ENCODE results near the gene GOLPH3.
"Not testable (repeated sequence)": the region's sequence is repeated elsewhere in the genome, so short reads cannot be mapped to it uniquely, and the experiment has no call there.

Gene GOLPH3

DNA sequence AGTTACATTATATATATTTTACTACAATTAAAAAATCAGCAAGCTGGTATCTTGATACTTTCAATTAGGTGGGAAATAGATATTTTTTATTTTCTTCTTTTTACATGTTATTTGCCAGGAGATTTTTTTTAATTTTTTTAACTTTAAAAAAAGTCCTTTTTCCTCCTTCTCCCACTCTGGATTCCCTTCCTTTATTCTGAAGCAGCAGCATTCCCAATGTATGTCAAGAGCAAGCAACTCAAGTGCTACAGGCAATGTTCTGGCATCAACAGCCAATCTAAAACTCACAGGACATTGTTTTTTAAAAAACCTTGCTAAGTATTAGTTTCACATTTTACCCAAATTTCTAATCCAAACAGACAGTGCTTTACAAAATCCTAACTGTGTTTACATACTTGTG, 41.4 kb downstream of the GOLPH3 start:
- no peak for DNase-seq

DNA sequence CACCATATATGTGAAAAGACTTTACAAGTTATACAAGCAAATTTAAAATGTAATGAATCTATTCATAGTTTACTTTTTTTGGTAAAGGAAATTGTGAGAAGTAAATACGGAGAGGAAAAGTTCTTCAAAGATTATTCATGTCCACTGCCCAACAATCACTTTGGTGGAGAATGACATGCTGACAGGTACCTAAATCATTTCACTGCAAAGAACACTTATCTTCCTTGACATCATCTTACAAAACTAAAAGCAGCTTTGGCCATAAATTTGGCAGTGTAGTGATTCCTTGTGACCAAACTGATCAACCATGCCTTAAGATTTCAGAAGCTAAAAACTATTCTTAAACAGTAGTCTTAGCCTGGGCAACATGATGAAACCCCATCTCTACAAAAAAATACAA, 42.5 kb downstream of the GOLPH3 start:
- no peak for DNase-seq

DNA sequence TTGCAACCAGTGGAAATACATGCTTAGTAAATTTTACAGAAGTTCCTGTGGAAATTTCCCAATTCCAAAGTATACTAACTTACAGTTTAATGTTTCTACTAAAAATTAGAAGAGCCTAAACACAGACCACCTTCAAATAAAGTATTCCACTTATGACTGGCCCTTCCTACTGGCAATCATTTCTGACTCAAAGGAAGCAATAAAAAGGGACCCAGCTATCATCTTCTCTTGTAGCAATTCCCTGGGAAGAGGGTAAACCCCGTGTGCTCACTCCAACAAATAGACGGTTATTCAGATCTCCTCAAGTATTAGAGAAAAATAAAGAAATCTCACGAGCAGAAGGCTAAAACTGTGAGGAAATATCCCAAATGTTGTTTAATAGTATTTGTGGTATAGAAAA, 43.3 kb downstream of the GOLPH3 start:
- DNase-seq: no peak

DNA sequence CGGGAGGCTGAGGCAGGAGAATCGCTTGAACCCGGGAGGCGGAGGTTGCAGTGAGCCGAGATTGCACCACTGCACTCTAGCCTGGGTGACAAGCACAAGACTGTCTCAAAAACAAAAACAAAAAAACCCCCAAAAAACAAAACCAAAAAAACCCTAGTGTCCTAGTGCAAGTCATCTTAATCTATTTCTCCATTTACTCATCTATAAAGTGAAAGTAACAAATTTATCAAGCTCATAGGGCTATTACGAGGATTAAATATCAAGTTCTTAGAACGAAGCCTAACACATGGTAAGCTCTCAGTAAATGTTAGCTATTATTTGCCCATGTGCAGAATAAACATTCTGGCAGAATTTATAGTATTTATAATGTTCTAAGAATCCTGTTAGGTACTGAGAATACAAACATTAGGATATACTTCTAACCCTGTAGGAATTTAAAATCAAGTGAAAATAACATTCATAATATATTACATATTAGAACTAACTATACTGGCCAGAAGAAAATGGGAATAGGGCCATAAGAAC, 45.0 kb downstream of the GOLPH3 start:
- no peak for DNase-seq

DNA sequence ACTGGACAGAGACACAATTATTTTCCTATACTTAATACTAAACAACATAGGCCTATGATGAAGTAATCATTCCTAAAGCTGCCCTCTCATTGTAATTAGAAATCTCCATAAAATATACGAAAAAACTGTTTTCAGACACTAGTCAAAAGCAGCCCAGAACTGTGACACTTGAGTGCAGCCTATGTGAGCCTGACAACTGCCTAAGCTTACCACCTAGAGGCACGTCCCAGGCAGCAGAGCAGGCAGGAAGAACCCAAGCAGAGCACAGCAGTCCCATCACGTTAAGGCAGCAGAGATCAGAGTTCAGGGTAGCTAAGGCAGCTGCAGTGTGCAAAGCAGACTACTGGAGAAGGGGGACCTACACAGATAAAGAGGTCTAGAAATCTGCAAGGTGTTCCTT, 46.4 kb downstream of the GOLPH3 start:
- DNase-seq: no peak

DNA sequence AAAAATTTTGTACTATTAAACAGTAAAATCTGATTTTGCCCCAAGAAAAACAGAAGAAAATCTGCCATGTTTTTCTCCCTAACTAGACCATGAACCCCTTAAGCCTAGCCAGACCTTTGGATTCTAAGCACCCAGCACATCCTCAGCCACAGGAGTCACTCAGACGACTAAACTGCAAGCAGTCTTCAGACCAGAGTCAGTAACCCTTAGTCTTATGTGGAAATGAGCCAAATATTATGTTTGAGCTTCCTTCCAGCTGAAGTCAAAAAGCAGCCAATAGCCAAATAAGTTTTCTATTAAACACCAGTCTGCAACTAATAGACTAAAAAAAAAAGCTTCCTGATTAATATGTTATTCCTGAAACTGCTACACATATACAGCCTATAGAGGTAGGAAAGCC, 47.4 kb downstream of the GOLPH3 start:
- no peak for DNase-seq

DNA sequence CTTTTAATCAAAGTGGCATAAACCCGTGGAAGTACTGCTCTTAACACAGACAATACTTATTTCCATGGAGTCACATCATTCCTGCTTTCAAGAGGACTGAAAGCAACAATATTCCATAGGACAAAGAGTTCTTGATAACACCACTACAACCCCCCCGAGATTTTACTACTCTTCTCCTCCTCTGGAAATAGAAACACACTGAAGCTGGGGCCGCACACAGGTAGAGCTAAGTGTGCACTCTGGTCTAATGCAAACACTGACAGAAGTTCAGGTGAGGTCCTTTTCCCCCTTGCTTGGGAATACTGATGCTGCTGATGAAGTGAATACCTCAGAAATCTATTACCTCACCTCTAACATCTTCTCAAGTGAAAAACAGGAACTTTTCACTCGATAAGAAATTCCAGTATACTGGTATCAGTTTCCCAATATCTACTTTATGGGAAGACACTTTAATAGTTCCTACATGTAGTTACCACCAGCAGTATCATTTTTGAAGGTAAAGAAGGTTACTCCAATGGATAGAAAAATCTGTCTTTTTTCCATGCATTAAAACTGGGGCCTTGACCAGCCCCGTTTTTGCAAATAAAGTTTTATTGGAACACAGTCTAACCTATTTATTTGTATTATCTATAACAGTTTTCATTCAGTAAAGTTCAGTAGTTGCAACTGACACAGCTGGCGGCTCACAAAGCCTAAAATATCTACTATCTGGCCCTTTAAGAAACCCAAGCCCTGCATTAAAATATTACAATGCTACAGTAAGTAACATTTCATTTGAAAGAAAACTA, 50.0 kb downstream of the GOLPH3 start:
- DNase-seq: no peak

DNA sequence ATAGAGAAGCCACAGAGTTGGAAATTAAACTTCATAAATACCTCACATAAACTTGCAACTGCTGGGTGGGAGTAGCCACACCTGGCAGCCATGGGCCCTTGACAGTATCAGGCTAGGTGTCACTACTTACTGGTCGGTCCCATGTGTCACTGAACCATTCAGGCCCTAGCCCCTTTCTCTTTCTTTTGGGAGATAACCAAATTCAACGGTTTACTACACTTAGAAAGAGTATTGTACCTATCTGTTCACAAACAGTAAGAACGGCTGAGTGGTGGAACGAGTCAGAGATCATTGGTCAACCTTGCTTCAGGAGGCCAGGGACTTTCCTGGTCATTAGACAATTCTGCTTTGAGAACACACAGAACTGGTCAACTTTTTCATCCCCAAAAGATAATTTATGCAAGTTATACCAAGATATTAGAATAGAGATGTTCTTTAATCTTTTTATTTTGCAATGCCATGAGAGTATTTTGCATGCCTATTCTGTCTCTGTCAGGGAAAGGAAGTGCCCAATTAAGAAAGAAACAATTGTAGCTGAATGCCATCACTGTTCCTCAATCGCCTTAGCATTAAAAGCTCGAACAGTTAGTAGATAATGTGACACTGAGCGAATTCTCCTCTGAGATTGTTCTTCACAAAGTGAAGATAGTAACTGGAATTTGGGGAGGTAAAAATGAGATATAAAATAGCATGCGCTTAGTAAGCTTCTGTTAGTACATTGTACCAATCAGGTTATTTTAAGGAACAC, 50.9 kb downstream of the GOLPH3 start:
- DNase-seq: no peak

DNA sequence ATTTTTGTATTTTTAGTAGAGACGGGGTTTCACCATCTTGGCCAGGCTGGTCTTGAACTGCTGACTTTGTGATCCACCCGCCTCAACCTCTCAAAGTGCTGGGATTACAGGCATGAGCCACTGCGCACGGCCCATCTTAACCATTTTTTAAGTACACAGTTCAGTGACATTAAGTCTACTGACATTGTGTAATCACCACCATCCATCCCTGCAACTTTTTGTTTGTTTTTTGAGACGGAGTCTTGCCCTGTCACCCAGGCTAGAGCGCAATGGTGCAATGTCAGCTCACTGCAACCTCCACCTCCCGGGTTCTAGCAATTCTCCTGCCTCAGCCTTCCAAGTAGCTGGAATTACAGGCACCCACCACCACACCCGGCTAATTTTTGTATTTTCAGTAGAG, 55.2 kb downstream of the GOLPH3 start:
- DNase-seq: not testable (repeated sequence)

DNA sequence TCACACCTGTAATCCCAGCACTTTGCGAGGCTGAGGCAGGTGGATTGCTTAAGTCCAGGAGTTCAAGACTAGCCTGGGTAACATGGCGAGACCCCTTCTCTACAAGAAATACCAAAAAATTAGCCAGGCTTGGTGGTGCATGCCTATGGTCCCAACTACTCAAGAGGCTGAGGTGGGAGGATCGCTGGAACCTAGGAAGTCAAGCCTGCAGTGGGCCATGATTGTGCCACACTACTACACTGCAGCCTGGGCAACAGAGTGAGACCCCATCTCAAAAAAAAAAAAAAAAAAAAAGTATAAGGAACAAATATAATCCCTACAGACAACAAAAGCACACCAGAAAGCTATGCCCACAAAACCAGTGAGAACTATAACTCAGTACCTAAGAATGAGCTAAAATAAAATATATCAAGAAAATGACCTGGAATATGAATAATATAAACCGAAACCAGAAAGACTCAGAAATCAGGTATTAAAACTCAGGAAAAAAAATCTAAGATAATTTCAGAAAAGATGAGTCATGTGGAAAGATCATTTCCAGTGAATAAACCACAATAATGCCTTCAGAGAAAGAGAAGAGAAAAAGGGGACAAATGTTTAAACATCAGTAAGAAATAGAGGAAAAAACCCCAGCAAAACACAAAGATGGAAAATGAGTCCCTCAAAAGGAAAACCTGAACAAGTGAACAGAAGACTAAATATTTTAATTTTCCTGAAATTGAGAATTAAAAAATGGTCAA, 57.4 kb downstream of the GOLPH3 start:
- no peak for DNase-seq

DNA sequence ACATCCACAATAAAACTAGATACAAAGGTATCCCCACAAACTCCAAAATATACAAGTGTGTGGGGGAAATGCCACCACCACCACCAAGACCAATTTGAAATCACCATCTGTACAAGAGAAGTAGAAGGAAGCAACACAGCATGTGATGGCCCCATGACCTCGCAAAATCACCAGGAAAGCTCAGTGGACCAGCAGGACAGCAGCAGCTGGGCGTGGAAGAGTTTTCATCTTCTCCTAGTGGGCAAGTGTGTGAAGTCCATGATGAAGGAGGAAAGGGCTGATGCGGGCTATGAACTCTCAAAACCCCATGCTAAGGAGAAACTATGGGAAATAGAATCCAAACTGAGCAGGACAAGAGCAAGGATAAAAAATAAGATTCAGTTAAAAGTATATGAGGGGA, 58.1 kb downstream of the GOLPH3 start:
- DNase-seq: no peak

DNA sequence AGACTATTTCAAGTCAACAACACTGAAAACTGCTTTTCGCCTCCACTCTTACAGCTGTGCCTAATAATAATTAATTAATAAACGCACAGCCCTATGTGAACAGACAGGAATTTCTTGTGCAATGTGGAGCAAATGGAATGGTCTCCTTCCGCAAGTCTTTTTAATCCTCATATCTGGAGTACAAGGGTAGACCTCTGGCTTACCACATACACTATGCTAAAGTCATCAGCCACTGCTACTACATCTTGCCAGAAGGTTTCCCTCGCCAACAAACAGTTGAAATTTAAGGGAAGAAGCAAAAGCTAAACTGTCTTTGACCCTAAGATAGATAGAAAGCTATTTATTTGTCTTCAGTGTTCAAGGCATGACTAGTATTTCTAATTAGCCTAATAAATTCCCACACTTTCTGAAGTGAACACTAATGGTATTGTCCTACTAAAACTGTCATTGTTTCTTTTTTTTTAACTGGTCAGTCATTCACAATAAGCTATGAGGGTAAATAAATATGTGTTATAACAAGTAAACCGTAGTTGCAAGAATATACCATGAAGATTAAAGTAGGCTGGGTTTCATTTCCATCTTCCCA, 63.9 kb downstream of the GOLPH3 start:
- no peak for DNase-seq

DNA sequence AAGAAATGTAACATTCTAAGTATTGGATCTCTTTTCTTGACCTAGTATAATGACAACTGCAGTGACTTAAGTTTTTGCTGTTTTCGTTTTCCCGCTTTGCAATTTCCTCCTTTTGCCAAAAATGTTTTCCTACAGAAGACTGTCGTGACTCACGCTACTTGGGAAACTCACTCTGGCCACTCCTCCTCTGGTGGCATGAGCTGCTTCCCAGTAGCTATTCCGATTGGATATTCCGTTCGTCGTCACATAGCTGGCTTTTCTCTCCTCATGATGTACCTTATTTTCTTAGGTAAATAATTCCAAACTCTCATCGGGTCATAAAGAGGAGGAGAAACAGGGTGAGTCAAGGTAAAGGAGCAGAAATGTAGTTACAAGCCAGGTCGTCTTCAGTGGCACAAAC, 64.9 kb downstream of the GOLPH3 start:
- DNase-seq: no peak

DNA sequence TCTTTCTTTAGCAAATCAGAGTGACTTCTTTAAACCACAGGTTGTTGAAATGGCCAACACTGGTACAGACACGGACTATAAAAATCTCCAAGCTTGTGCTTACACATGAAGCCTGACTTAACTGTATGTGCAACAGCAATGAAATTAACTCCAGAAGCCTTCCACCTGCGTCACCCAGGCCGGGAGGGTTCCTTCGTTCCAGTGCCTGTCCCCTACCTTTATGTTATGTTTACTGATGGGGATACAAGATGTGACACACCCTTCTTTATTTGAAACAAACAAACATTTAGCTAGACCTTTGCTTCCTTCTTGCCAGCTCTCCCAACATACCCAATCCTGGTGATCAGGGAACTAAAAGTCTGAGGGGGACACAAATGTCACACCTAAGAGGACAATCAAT, 66.0 kb downstream of the GOLPH3 start:
- DNase-seq: no peak

DNA sequence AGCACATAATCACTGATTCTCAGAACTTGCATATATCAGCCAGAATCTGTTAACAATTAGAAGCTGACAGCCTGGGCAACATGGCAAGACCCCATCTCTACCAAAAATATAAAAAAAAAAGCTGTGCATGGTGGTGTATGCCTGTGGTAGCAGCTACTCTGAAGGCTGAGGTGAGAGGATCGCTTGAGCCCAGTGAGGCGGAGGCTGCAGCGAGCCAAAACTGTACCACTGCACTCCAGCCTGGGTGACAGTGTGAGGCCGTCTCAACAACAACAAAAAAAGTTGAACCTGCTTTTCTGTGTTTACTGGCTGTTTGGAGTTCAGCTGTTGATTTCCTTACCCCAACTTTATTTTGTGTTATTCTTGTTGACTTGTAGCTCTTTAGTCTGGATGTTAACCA, 66.8 kb downstream of the GOLPH3 start:
- no peak for DNase-seq

DNA sequence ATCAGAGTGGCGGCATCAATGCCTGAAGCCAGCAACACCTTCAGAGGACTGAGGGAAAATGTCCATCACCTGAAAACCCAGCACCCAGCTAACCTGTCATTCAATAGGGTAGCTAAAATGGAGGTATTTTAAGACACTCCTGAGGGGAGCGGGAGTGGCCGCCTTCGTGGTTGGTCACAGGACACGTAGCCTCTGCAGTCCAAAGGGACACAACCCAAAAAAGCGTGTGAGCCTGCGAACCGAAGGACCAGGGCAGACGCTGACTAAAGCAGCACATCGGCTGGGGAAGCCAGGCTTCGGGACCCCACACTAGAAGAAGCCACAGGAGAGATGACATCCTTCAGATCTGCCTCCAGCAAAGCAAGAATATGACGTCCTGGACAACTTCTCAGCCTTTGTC, 70.6 kb downstream of the GOLPH3 start:
- DNase-seq: no peak

DNA sequence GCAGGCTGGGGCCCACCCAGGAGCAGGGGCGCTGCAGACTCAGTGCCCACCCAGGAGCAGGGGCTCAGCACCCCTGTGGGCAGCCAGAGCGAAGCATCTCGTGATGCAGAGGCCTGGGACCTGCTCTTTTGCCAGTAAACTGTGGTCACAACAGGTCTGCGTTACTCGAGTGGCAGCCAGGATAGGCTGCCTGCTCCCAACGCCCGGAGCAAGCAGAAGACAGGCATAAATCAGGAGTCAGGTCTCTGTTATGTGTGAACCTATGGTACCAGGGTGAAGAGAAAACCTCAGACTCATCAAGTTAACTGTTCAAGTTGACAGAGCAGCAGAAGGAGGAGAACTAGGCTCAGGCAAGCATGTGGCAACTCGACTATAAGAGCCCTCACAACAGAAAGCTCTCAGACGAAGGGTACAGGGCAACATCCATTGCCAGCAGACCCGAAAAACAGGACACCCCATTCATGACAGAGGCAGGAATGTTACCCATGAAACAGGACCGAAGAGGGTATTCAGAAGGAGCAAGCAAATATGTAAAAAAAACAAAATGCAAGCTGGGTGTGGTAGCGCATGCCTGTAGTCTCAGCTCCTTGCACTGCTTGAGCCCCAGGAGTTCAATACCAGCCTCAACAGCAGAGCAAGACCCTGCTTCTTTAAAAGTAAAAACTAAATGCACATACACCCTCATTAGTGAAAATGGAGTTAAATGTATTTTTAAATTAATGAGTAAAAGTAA, 71.7 kb downstream of the GOLPH3 start:
- no peak for DNase-seq

DNA sequence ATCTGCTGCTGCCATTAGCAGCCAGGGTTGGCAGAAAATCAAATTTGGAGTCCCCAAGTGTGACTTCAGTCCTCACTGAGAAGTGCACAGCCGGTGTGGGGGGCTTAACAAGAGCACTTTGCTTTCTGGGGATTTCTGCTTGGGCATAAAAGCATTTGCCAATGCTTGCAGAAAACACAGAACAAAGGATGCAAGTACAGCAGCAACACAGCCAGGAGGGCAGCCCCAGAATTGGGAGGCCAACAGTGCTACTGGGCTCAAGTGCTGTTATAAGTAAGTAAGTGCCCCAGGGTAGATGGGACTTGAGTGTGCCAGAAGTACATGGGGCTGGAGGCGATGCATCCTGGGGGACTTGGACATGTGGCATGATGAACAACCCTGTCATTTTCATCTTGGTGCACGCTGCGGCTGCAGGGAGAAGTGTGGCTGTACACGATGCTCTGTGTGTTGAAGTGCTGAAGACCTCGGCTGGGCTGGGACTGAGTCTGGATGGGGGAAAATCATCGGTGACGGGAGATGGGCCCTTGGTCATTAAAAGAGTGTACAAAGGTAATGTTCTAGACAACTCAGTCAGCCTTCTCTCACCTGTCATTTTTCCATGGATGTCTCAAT, 73.3 kb downstream of the GOLPH3 start:
- no peak for DNase-seq

DNA sequence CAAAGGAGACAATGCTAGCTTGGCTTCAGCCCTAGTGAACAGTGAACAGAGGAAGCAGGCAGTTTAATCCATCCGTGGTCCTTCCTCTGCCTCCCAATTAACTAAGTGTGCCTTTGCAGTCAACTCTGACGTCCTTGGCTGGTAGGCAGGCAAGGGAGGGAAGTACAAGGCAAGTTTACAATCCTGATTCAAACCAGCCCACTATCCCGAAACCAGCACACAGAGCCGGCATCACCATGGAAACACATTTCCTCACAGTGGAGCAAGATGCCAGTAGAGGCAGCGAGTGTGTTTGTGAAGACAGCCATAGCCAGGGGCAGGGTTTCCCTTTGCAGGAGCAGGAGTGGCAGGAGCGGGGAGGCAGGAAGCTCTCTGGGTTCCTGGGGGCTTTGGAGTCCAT, 73.9 kb downstream of the GOLPH3 start:
- DNase-seq: no peak

DNA sequence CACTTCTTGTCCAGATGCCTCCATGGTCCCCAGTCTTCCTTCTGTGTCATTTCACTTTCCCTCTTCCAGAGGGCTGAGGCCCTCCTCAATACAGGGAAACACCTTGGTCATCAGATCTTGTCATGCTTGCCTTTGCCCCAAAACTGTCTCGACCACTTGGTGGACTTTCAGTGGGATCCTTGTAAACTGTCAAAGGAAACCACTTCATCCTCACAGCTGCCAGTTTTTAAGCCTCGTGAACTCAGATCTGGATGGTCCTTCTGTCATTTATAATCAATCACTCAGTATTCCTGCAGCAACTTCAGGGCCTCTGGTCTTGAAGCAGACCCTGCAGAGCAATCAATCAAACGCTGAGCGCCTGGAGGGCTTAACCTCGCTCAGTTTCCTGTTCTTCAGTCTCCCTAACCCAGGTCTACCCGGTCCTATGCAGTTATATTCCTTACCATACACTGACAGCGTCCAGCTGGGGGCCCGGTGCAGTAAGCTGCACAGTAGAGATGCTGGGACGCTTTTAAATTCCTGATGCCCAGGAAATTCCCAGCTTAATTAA, 74.6 kb downstream of the GOLPH3 start:
- DNase-seq: no peak

DNA sequence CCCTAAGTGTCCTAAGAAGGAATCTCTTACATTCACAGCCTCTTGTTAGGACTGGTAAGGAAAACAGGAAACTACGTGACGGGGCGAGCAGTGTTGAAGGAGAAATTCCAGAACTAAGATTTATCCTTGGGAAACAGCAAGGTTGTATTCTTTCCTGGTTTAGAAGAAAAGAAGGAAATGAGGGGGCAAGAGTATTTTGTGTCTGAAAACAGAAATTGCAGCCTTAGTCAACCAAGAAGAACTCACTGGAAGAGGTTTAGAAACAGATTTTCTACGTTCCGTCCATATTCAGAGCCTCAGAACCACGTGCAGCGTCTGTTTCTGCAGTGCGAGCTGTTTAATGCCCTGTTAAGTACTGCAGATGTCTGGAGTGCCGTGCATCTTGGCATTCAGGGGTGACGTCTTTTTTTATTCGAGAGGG, 75.2 kb downstream of the GOLPH3 start:
- DNase-seq: no peak

DNA sequence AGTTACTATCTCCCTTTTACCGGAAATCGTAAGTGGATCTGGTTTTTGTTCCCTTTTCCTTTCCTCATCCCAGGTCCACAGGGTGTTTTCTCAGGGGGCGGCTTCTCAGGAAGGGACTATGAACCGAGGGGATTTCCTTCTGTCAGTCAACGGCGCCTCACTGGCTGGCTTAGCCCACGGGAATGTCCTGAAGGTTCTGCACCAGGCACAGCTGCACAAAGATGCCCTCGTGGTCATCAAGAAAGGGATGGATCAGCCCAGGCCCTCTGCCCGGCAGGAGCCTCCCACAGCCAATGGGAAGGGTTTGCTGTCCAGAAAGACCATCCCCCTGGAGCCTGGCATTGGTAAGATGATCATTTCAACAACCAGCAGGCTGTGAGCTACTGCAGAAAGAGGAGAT, 75.8 kb downstream of the GOLPH3 start:
- DNase-seq: no peak
